ENCODE measurements around the gene TTLL11.

TTLL11 gene

DNA sequence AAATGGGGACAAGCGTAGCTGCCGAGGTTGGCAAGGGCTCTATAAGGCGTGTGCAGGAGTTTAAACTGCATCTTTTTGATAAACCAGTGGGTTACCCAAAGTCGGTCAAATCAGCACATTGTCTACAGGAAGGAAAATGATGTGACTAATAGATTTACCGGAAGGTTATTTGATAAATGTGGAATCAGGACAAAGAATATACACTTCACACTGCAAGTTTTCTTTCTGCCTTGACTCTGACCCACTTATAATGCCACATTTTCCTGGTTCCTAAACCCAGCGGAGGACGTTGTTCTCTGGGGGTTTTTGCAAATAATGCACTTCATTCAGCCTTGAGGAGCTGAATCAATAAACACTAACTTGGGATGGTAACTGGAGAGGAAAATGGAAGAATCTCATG, 76.8 kb downstream of the TTLL11 start:
- TF ChIP-seq TEAD4 (IDR thresholded peaks at IDR 0.05) (no peak), EGR1 (IDR thresholded peaks at IDR 0.05) (no peak), CREB1 (IDR thresholded peaks at IDR 0.05; ENCODE audit: low read depth) (no peak), CEBPB (IDR thresholded peaks at IDR 0.05) (no peak), RAD21 (IDR thresholded peaks at IDR 0.05; ENCODE audit: low read depth) (no peak), FOXM1 (IDR thresholded peaks at IDR 0.05; ENCODE audit: borderline replicate concordance, low read depth) (no peak), TAF1 (IDR thresholded peaks at IDR 0.05; ENCODE audit: low read depth) (no peak), ZBTB7A (IDR thresholded peaks at IDR 0.05; ENCODE audit: low read depth) (no peak), YY1 (IDR thresholded peaks at IDR 0.05; ENCODE audit: low read depth) (no peak), EP300 (IDR thresholded peaks at IDR 0.05; ENCODE audit: borderline replicate concordance) (no peak)
- TF ChIP-seq, protein P1, sequence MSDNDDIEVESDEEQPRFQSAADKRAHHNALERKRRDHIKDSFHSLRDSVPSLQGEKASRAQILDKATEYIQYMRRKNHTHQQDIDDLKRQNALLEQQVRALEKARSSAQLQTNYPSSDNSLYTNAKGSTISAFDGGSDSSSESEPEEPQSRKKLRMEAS (IDR thresholded peaks at IDR 0.05) = no peak
- TF ChIP-seq, protein P2, sequence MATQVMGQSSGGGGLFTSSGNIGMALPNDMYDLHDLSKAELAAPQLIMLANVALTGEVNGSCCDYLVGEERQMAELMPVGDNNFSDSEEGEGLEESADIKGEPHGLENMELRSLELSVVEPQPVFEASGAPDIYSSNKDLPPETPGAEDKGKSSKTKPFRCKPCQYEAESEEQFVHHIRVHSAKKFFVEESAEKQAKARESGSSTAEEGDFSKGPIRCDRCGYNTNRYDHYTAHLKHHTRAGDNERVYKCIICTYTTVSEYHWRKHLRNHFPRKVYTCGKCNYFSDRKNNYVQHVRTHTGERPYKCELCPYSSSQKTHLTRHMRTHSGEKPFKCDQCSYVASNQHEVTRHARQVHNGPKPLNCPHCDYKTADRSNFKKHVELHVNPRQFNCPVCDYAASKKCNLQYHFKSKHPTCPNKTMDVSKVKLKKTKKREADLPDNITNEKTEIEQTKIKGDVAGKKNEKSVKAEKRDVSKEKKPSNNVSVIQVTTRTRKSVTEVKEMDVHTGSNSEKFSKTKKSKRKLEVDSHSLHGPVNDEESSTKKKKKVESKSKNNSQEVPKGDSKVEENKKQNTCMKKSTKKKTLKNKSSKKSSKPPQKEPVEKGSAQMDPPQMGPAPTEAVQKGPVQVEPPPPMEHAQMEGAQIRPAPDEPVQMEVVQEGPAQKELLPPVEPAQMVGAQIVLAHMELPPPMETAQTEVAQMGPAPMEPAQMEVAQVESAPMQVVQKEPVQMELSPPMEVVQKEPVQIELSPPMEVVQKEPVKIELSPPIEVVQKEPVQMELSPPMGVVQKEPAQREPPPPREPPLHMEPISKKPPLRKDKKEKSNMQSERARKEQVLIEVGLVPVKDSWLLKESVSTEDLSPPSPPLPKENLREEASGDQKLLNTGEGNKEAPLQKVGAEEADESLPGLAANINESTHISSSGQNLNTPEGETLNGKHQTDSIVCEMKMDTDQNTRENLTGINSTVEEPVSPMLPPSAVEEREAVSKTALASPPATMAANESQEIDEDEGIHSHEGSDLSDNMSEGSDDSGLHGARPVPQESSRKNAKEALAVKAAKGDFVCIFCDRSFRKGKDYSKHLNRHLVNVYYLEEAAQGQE (IDR thresholded peaks at IDR 0.05; ENCODE audit: low read depth) = no peak

DNA sequence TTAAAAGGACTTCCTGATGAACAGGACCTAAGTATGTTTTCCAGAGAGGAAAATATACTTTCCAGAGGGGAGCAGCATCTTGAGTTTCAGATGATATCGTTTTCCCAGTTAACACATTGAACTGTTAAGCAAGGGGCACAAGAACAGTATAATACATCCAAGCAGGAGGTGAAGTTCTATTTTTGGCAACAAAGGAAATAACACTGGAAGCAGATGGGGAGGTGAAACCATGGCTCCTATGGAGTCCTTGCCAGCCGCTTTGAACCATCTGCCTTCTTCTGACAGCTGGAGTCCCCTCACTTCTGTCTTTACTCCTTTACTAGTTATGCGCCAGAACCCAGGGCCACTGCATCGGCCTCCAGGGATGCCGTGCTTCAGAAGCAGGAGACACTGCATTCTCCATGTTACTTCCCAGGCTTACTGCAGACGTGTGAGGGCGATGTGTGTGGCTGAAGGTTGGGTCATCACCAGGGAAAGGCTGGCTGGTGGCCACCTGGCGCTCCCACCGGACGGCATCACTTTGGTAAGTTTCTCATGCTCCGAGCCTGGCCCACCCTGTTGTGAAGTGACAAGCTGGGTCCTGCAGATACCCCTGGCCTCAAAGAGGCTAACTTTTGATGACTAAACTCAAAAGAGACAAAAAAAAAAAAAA, 77.8 kb downstream of the TTLL11 start:
- TF ChIP-seq FOXM1 (IDR thresholded peaks at IDR 0.05; ENCODE audit: borderline replicate concordance, low read depth) = no peak
- TF ChIP-seq, protein P3, sequence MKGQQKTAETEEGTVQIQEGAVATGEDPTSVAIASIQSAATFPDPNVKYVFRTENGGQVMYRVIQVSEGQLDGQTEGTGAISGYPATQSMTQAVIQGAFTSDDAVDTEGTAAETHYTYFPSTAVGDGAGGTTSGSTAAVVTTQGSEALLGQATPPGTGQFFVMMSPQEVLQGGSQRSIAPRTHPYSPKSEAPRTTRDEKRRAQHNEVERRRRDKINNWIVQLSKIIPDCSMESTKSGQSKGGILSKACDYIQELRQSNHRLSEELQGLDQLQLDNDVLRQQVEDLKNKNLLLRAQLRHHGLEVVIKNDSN (IDR thresholded peaks at IDR 0.05) = no peak
- TF ChIP-seq, protein P2 (IDR thresholded peaks at IDR 0.05; ENCODE audit: low read depth) = no peak
- no peak for TF ChIP-seq CEBPB (IDR thresholded peaks at IDR 0.05)
- TF ChIP-seq TEAD4 (IDR thresholded peaks at IDR 0.05) = no peak
- TF ChIP-seq EP300 (IDR thresholded peaks at IDR 0.05; ENCODE audit: borderline replicate concordance) = no peak
- no peak for TF ChIP-seq ZBTB7A (IDR thresholded peaks at IDR 0.05; ENCODE audit: low read depth)
- no peak for TF ChIP-seq YY1 (IDR thresholded peaks at IDR 0.05; ENCODE audit: low read depth)
- no peak for TF ChIP-seq RAD21 (IDR thresholded peaks at IDR 0.05; ENCODE audit: low read depth)
- TF ChIP-seq TCF12 (IDR thresholded peaks at IDR 0.05; ENCODE audit: low read depth) = no peak
- no peak for TF ChIP-seq EGR1 (IDR thresholded peaks at IDR 0.05)
- TF ChIP-seq, protein P1 (IDR thresholded peaks at IDR 0.05) = no peak
- TF ChIP-seq NFIC (IDR thresholded peaks at IDR 0.05) = no peak

DNA sequence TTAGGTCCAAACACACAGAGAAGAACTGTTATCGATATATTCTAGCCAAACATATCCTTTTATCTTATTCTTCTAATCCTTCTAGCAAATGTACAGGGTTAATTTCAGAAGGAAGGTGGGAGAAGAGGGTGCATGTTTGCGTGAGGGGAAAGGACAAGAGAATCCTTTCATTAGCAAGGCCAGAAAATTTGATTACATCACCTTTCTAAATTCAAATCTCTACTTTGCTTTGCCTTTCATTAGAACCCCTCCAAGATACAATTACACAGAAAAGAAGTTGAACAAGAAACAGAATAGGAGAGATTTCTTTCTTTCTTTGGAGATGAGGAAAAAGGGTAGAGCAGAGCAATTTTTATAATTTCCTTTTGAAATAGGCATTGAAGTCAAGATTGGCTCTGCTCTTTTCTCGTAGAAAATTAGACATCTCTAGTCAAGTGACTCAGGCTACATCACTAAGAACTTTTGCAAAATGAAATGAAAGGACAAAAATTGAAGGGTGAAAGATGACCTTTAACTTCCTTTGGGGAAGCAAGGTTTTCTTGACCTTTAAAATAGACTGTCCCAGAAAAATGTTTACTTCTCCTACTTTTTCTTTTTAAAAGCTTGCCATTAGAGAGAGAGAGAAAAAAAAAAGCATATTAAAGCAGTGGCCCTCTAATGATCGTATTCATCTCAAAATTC, 81.2 kb downstream of the TTLL11 start:
- TF ChIP-seq TEAD4 (IDR thresholded peaks at IDR 0.05) (no peak), EGR1 (IDR thresholded peaks at IDR 0.05) (no peak), EP300 (IDR thresholded peaks at IDR 0.05; ENCODE audit: borderline replicate concordance) (no peak)

DNA sequence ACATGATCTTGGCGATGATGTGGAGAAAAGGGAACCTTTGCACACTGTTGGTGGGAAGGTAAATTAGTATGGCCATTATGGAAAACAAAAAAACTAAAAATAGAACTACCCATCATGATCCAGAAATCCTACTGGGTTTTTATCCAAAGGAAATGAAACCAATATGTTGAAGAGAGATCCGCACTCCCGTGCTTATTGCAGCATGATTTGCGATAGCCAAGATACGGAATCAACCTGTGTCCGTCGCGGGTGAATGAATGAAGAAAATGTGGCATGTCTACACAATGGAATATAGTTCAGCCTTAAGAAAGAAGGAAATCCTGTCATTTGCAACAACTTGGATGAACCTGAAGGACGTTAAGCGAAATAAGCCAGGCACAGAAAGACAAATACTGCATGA, 84.5 kb downstream of the TTLL11 start:
- TF ChIP-seq TCF12 (IDR thresholded peaks at IDR 0.05; ENCODE audit: low read depth) (no peak), CREB1 (IDR thresholded peaks at IDR 0.05; ENCODE audit: low read depth) (no peak), EP300 (IDR thresholded peaks at IDR 0.05; ENCODE audit: borderline replicate concordance) (no peak), EGR1 (IDR thresholded peaks at IDR 0.05) (no peak)

DNA sequence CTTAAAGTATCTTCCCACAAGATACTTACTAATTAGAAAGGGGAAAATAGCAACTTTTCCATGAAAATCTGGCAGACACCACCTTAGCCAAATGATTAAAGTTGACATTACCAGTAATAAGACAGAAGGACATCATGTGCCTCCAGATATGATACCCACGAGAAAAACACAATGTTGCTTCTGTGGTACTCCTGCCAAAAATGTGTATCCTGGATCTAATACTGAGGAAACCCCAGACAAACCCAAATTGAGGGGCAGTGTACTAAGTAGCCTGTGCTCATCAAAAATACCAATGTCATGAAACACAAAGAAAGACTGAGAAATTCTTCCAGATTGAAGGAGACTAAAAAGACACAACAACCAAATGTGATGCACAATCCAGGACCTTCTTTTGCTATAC, 85.3 kb downstream of the TTLL11 start:
- TF ChIP-seq, protein P2 (IDR thresholded peaks at IDR 0.05; ENCODE audit: low read depth) = no peak
- TF ChIP-seq EGR1 (IDR thresholded peaks at IDR 0.05) (no peak), TCF12 (IDR thresholded peaks at IDR 0.05; ENCODE audit: low read depth) (no peak), NFIC (IDR thresholded peaks at IDR 0.05) (no peak), FOXM1 (IDR thresholded peaks at IDR 0.05; ENCODE audit: borderline replicate concordance, low read depth) (no peak), CEBPB (IDR thresholded peaks at IDR 0.05) (no peak), TAF1 (IDR thresholded peaks at IDR 0.05; ENCODE audit: low read depth) (no peak), ZBTB7A (IDR thresholded peaks at IDR 0.05; ENCODE audit: low read depth) (no peak), TEAD4 (IDR thresholded peaks at IDR 0.05) (no peak), RAD21 (IDR thresholded peaks at IDR 0.05; ENCODE audit: low read depth) (no peak), YY1 (IDR thresholded peaks at IDR 0.05; ENCODE audit: low read depth) (no peak), EP300 (IDR thresholded peaks at IDR 0.05; ENCODE audit: borderline replicate concordance) (no peak), CREB1 (IDR thresholded peaks at IDR 0.05; ENCODE audit: low read depth) (no peak)
- TF ChIP-seq, protein P1 (IDR thresholded peaks at IDR 0.05) = no peak
- TF ChIP-seq, protein P3 (IDR thresholded peaks at IDR 0.05) = no peak

All from Ishikawa (cell line).